ENCODE data around the gene CALCOCO1. TPM values are rescaled to one million over a fixed set of nuclear protein-coding genes. Genes with fewer than 3 reads are reported as not detected.
"Not testable (repeated sequence)": the region's sequence is repeated elsewhere in the genome, so short reads cannot be mapped to it uniquely, and the experiment has no call there.

Gene CALCOCO1
- total RNA-seq, 1 experiment from 2014 or later = 27.0 TPM

DNA sequence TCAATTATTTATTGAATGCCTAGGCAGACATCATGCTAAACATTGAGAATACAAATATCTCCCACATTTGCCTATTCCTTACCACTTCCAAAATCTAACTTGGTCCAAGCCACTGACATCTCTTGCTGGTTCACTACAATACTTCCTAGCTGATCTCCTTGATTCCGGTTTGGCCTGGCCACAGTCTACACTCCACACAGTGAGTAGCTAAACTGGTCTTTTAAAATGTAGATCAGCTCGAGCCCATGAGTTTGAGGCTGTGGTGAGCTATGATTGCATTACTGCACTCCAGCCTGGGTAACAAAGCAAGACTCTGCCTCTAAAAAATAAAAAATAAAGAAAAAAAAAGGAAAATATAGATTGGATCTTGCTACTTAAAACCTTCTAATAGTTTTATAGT, 43.8 kb downstream of the CALCOCO1 start:
- ChIA-PET POLR2A (no interaction called here), CTCF (interaction anchor here (0.7 to 2.4 kb wide), 6 partner anchors 60 to 140 kb away, joined by 3 to 10 read pairs (median 4); no protein-coding TSS in a partner anchor)
- Mint-ChIP-seq H3K9me3 (peaks cover 3% of the 10 kb centered on the region; the same call in 1 of the 2 replicates), H3K4me3 (no peak overlapping the region), H3K27me3 (ENCODE audit: low read depth) (no peaks in the 10 kb centered on the region), H3K4me1 (peaks cover 27% of the 10 kb centered on the region), H3K27ac (no peak overlapping the region), H3K36me3 (no peaks in the 10 kb centered on the region)
- peak; percentile 66 for ATAC-seq
- TF ChIP-seq, protein P1, sequence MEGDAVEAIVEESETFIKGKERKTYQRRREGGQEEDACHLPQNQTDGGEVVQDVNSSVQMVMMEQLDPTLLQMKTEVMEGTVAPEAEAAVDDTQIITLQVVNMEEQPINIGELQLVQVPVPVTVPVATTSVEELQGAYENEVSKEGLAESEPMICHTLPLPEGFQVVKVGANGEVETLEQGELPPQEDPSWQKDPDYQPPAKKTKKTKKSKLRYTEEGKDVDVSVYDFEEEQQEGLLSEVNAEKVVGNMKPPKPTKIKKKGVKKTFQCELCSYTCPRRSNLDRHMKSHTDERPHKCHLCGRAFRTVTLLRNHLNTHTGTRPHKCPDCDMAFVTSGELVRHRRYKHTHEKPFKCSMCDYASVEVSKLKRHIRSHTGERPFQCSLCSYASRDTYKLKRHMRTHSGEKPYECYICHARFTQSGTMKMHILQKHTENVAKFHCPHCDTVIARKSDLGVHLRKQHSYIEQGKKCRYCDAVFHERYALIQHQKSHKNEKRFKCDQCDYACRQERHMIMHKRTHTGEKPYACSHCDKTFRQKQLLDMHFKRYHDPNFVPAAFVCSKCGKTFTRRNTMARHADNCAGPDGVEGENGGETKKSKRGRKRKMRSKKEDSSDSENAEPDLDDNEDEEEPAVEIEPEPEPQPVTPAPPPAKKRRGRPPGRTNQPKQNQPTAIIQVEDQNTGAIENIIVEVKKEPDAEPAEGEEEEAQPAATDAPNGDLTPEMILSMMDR (IDR thresholded peaks at IDR 0.05) = no peak
- TF ChIP-seq TCF7 (CRISPR knock-in tag; IDR thresholded peaks at IDR 0.05; ENCODE audit: low read depth) = no peak
- TF ChIP-seq, protein P2, sequence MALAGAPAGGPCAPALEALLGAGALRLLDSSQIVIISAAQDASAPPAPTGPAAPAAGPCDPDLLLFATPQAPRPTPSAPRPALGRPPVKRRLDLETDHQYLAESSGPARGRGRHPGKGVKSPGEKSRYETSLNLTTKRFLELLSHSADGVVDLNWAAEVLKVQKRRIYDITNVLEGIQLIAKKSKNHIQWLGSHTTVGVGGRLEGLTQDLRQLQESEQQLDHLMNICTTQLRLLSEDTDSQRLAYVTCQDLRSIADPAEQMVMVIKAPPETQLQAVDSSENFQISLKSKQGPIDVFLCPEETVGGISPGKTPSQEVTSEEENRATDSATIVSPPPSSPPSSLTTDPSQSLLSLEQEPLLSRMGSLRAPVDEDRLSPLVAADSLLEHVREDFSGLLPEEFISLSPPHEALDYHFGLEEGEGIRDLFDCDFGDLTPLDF (CRISPR knock-in tag; IDR thresholded peaks at IDR 0.05) = no peak
- TF ChIP-seq, protein P3, sequence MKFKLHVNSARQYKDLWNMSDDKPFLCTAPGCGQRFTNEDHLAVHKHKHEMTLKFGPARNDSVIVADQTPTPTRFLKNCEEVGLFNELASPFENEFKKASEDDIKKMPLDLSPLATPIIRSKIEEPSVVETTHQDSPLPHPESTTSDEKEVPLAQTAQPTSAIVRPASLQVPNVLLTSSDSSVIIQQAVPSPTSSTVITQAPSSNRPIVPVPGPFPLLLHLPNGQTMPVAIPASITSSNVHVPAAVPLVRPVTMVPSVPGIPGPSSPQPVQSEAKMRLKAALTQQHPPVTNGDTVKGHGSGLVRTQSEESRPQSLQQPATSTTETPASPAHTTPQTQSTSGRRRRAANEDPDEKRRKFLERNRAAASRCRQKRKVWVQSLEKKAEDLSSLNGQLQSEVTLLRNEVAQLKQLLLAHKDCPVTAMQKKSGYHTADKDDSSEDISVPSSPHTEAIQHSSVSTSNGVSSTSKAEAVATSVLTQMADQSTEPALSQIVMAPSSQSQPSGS (CRISPR knock-in tag; IDR thresholded peaks at IDR 0.05; ENCODE audit: borderline replicate concordance, low read depth) = no peak
- TF ChIP-seq, protein P4, sequence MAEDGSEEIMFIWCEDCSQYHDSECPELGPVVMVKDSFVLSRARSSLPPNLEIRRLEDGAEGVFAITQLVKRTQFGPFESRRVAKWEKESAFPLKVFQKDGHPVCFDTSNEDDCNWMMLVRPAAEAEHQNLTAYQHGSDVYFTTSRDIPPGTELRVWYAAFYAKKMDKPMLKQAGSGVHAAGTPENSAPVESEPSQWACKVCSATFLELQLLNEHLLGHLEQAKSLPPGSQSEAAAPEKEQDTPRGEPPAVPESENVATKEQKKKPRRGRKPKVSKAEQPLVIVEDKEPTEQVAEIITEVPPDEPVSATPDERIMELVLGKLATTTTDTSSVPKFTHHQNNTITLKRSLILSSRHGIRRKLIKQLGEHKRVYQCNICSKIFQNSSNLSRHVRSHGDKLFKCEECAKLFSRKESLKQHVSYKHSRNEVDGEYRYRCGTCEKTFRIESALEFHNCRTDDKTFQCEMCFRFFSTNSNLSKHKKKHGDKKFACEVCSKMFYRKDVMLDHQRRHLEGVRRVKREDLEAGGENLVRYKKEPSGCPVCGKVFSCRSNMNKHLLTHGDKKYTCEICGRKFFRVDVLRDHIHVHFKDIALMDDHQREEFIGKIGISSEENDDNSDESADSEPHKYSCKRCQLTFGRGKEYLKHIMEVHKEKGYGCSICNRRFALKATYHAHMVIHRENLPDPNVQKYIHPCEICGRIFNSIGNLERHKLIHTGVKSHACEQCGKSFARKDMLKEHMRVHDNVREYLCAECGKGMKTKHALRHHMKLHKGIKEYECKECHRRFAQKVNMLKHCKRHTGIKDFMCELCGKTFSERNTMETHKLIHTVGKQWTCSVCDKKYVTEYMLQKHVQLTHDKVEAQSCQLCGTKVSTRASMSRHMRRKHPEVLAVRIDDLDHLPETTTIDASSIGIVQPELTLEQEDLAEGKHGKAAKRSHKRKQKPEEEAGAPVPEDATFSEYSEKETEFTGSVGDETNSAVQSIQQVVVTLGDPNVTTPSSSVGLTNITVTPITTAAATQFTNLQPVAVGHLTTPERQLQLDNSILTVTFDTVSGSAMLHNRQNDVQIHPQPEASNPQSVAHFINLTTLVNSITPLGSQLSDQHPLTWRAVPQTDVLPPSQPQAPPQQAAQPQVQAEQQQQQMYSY (CRISPR knock-in tag; IDR thresholded peaks at IDR 0.05) = no peak
- TF ChIP-seq, protein P5, sequence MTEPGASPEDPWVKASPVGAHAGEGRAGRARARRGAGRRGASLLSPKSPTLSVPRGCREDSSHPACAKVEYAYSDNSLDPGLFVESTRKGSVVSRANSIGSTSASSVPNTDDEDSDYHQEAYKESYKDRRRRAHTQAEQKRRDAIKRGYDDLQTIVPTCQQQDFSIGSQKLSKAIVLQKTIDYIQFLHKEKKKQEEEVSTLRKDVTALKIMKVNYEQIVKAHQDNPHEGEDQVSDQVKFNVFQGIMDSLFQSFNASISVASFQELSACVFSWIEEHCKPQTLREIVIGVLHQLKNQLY (CRISPR knock-in tag; IDR thresholded peaks at IDR 0.05) = no peak
- no peak for TF ChIP-seq NFYB (CRISPR knock-in tag; conservative IDR thresholded peaks at IDR 0.05; ENCODE audit: low read depth)
- no peak for TF ChIP-seq ZNF423 (CRISPR knock-in tag; IDR thresholded peaks at IDR 0.05)
- no peak for TF ChIP-seq HMGA2 (CRISPR knock-in tag; IDR thresholded peaks at IDR 0.05)
- no peak for TF ChIP-seq SMAD3 (CRISPR knock-in tag; IDR thresholded peaks at IDR 0.05; ENCODE audit: borderline replicate concordance)
- TF ChIP-seq, protein P6, sequence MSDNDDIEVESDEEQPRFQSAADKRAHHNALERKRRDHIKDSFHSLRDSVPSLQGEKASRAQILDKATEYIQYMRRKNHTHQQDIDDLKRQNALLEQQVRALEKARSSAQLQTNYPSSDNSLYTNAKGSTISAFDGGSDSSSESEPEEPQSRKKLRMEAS (CRISPR knock-in tag; IDR thresholded peaks at IDR 0.05) = no peak
- no peak for DNase-seq (ENCODE audit: low spot score)

DNA sequence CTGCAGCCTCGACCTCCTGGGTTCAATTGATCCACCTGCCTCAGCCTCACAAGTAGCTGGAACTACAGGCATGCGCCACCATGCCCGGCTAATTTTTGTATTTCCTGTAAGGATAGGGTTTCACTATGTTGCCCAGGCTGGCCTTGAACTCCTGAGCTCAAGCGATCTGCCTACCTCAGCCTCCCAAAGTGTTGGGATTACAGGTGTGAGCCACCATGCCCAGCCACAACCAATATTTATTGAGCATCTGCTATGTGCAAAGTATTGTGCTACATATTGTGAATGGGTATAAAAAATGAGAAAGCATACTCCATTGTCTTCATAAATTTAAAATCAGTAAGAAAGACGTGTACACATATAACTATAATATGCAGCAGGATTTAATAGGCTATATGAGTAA, 47.2 kb downstream of the CALCOCO1 start:
- H3K27ac Mint-ChIP-seq; H3K4me3 Mint-ChIP-seq; H3K36me3 Mint-ChIP-seq; ATAC-seq; H3K27me3 Mint-ChIP-seq (ENCODE audit: low read depth); H3K9me3 Mint-ChIP-seq; DNase-seq (ENCODE audit: low spot score): not testable (repeated sequence)
- ChIA-PET POLR2A (interaction anchor here (1.1 kb wide), 1 partner anchor 10 kb away, joined by 3 read pairs; no protein-coding TSS in a partner anchor), CTCF (interaction anchor here (1.0 to 5.8 kb wide), 3 partner anchors 22 to 137 kb away, joined by 4 to 92 read pairs (median 42); no protein-coding TSS in a partner anchor)
- peaks cover 42% of the 10 kb centered on the region for H3K4me1 Mint-ChIP-seq

DNA sequence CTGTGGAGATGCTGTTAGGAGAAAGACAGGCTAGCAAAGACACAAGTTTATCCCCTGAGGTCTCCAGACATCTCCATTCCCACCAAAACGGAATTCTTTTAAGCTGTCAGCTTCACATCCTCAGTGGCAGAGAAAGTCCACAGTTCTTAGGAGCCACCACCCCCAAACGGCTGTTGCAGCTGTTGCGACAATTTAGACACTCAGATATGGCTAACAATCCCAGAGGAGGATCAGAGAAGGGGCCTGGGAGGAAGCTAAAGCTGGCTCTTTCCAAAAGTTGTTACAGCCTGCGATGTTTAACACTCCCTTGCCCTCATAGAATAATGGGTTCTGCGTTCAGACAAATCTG, 49.5 kb downstream of the CALCOCO1 start:
- Mint-ChIP-seq H3K27ac (peak overlapping the region; percentile 78), H3K4me3 (peak overlapping the region; percentile 95), H3K36me3 (peaks cover 20% of the 10 kb centered on the region), H3K27me3 (ENCODE audit: low read depth) (no peaks in the 10 kb centered on the region; the same call in 1 of the 2 replicates), H3K9me3 (peaks cover 3% of the 10 kb centered on the region; the same call in 1 of the 2 replicates), H3K4me1 (peaks cover 42% of the 10 kb centered on the region)
- TF ChIP-seq EMX1 (CRISPR knock-in tag; IDR thresholded peaks at IDR 0.05) = no peak
- ATAC-seq (no peak), DNase-seq (ENCODE audit: low spot score) (no peak)
- ChIA-PET POLR2A (interaction anchor here (0.9 to 1.5 kb wide), 3 partner anchors 18 to 464 kb away, joined by 4 read pairs; no protein-coding TSS in a partner anchor), CTCF (interaction anchor here (1.1 to 5.8 kb wide), 6 partner anchors 17 to 135 kb away, joined by 5 to 92 read pairs (median 16); no protein-coding TSS in a partner anchor)

Measured in WTC11 (cell line).